IMR-90 (cell line): ENCODE measurements around the gene SLC35F1. TPM values are rescaled to one million over a fixed set of nuclear protein-coding genes. Genes with fewer than 3 reads are reported as not detected.

Experiments used
- ATAC-seq: fragments of 200-7000 bp; cut with Tn5 transposase; 2 replicates; pipeline ENCODE4 v1.9.1; 2020; ENCODE audit warnings: low read depth, mild to moderate bottlenecking, moderate library complexity
- BruUV-seq: library from RNA; stranded (reverse); fragments of 400-500 nt; replicated peaks from 2 replicates; lab custom pipeline; 2021; lab: Mats Ljungman, UMichigan
- CTCF ChIA-PET: fragments of 300-600 bp; formaldehyde crosslinking; extraction: SDS; loops from one replicate; lab custom pipeline; 2021; ENCODE audit warnings: antibody characterized with exemption; lab: Yijun Ruan, JAX
- POLR2A ChIA-PET: fragments of 300-600 bp; sonication (Branson Sonifier 250); formaldehyde crosslinking; loops from one replicate; lab custom pipeline; 2022; ENCODE audit warnings: antibody characterized with exemption; ENCODE audit not compliant: unreplicated experiment; lab: Charles Lee
- DNase-seq: peaks from one replicate; pipeline ENCODE4 v3.0.0; 2013
- H2AFZ ChIP-seq: replicated peaks from 2 replicates; pipeline ENCODE3; 2013; ENCODE audit warnings: low read length, mild to moderate bottlenecking; ENCODE audit not compliant: poor library complexity
- H2AK5ac ChIP-seq: 2 replicates; pipeline ENCODE4 v1.6.1; 2013; ENCODE audit warnings: low read depth, low read length, inconsistent platforms
- H2AK9ac ChIP-seq: replicated peaks from 2 replicates; pipeline ENCODE3; 2013; ENCODE audit warnings: mild to moderate bottlenecking, low read depth, low read length, moderate library complexity; ENCODE audit not compliant: poor library complexity
- H2BK120ac ChIP-seq: 2 replicates; pipeline ENCODE4 v1.6.1; 2013; ENCODE audit warnings: low read depth, low read length, inconsistent platforms
- H2BK15ac ChIP-seq: 3 replicates; pipeline ENCODE4 v1.6.1; 2013; ENCODE audit warnings: low read depth, low read length, inconsistent platforms
- H2BK20ac ChIP-seq: 2 replicates; pipeline ENCODE4 v1.6.1; 2013; ENCODE audit warnings: low read depth, mild to moderate bottlenecking, inconsistent platforms, low read length, moderate library complexity
- H2BK5ac ChIP-seq: 2 replicates; pipeline ENCODE4 v1.6.1; 2013; ENCODE audit warnings: mild to moderate bottlenecking, low read depth, low read length, inconsistent platforms; ENCODE audit not compliant: poor library complexity, severe bottlenecking
- H3K14ac ChIP-seq: replicated peaks from 2 replicates; pipeline ENCODE4 v1.6.1; 2013; ENCODE audit warnings: low read depth, low read length, inconsistent platforms
- H3K18ac ChIP-seq: 2 replicates; pipeline ENCODE4 v1.6.1; 2013; ENCODE audit warnings: low read depth, low read length, control low read depth
- H3K23ac ChIP-seq: 2 replicates; pipeline ENCODE4 v1.6.1; 2013; ENCODE audit warnings: low read depth, low read length, inconsistent platforms
- H3K27ac ChIP-seq: 2 replicates; pipeline ENCODE4 v1.5.1; 2013; ENCODE audit warnings: mild to moderate bottlenecking, control low read depth, low read length; ENCODE audit not compliant: insufficient read depth
- H3K27me3 ChIP-seq: 2 replicates; pipeline ENCODE4 v1.6.1; 2013; ENCODE audit warnings: low read length; ENCODE audit not compliant: control insufficient read depth, insufficient read depth
- H3K36me3 ChIP-seq: 2 replicates; pipeline ENCODE4 v1.6.1; 2013; ENCODE audit warnings: low read length, mixed read lengths; ENCODE audit not compliant: control insufficient read depth, insufficient read depth
- H3K4ac ChIP-seq: 2 replicates; pipeline ENCODE4 v1.6.1; 2013; ENCODE audit warnings: low read depth, low read length, inconsistent platforms
- H3K4me1 ChIP-seq: 2 replicates; pipeline ENCODE4 v1.6.1; 2013; ENCODE audit warnings: low read length, mixed read lengths; ENCODE audit not compliant: control insufficient read depth, insufficient read depth
- H3K4me2 ChIP-seq: 2 replicates; pipeline ENCODE4 v1.6.1; 2013; ENCODE audit warnings: low read depth, mild to moderate bottlenecking, control low read depth, low read length, moderate library complexity
- H3K4me3 ChIP-seq: 2 replicates; pipeline ENCODE4 v1.5.1; 2013; ENCODE audit warnings: low read depth, mild to moderate bottlenecking, control low read depth, low read length, moderate library complexity; ENCODE audit not compliant: insufficient read depth
- H3K56ac ChIP-seq: 2 replicates; pipeline ENCODE4 v1.6.1; 2013; ENCODE audit warnings: low read length, inconsistent platforms; ENCODE audit not compliant: insufficient read depth; ENCODE audit errors: extremely low read depth
- H3K79me1 ChIP-seq, 2 experiments: 2 replicates each; pipeline ENCODE4 v1.6.1; 2013; ENCODE audit warnings: low read length in 2 of 2, inconsistent platforms in 1 of 2, low read depth in 1 of 2
- H3K9ac ChIP-seq: 2 replicates; pipeline ENCODE4 v1.6.1; 2013; ENCODE audit warnings: low read depth, low read length, control low read depth
- H3K9me1 ChIP-seq: 2 replicates; pipeline ENCODE4 v1.6.1; 2013; ENCODE audit warnings: low read length, inconsistent platforms; ENCODE audit not compliant: insufficient read depth
- H3K9me3 ChIP-seq: 2 replicates; pipeline ENCODE4 v1.6.1; 2013; ENCODE audit warnings: low read length; ENCODE audit not compliant: control insufficient read depth, insufficient read depth
- H4K20me1 ChIP-seq: 2 replicates; pipeline ENCODE4 v1.6.1; 2013; ENCODE audit warnings: low read length, inconsistent platforms; ENCODE audit not compliant: insufficient read depth
- H4K5ac ChIP-seq: 2 replicates; pipeline ENCODE4 v1.6.1; 2013; ENCODE audit warnings: mild to moderate bottlenecking, low read depth, low read length, control low read depth
- H4K8ac ChIP-seq, 2 experiments: 2 replicates each; pipeline ENCODE4 v1.6.1; 2013; ENCODE audit warnings: low read depth in 2 of 2, low read length in 2 of 2, control low read depth in 1 of 2, inconsistent platforms in 1 of 2
- H4K91ac ChIP-seq: 2 replicates; pipeline ENCODE4 v1.6.1; 2013; ENCODE audit warnings: low read depth, low read length, inconsistent platforms; ENCODE audit not compliant: insufficient read depth
- BHLHE40 ChIP-seq: fragments of 150-350 bp; IDR thresholded peaks from 2 replicates; pipeline ENCODE4 v1.6.1; 2016; ENCODE audit warnings: mild to moderate bottlenecking, low read depth, low read length
- CEBPB ChIP-seq: IDR thresholded peaks from 2 replicates; pipeline ENCODE4 v1.6.1; 2012; ENCODE audit warnings: low read depth, low read length, improper control_type of control experiment
- CHD1 ChIP-seq: IDR thresholded peaks from 2 replicates; pipeline ENCODE4 v1.6.1; 2012; ENCODE audit warnings: low read depth, low read length, improper control_type of control experiment
- ELK1 ChIP-seq: fragments of 150-350 bp; IDR thresholded peaks from 2 replicates; pipeline ENCODE4 v1.6.1; 2016; ENCODE audit warnings: low read depth, mild to moderate bottlenecking, low read length, moderate library complexity, borderline replicate concordance
- FOS ChIP-seq: fragments of 150-350 bp; IDR thresholded peaks from 2 replicates; pipeline ENCODE4 v1.6.1; 2016; ENCODE audit warnings: low read depth, low read length
- MAFK ChIP-seq: IDR thresholded peaks from 2 replicates; pipeline ENCODE4 v1.6.1; 2012; ENCODE audit warnings: low read depth, low read length, improper control_type of control experiment
- MAZ ChIP-seq: IDR thresholded peaks from 2 replicates; pipeline ENCODE4 v1.6.1; 2012; ENCODE audit warnings: low read depth, mild to moderate bottlenecking, low read length, improper control_type of control experiment, moderate library complexity, borderline replicate concordance
- MXI1 ChIP-seq: IDR thresholded peaks from 2 replicates; pipeline ENCODE4 v1.6.1; 2012; ENCODE audit warnings: low read depth, mild to moderate bottlenecking, low read length, moderate library complexity, borderline replicate concordance
- NFE2L2 ChIP-seq: fragments of 150-350 bp; IDR thresholded peaks from 2 replicates; pipeline ENCODE4 v1.6.1; 2016; ENCODE audit warnings: low read depth, mild to moderate bottlenecking, low read length
- POLR2A ChIP-seq: IDR thresholded peaks from 2 replicates; pipeline ENCODE4 v1.6.1; 2012; ENCODE audit warnings: mild to moderate bottlenecking, low read depth, low read length
- RAD21 ChIP-seq: IDR thresholded peaks from 2 replicates; pipeline ENCODE4 v1.6.1; 2012; ENCODE audit warnings: low read length, improper control_type of control experiment
- RCOR1 ChIP-seq: IDR thresholded peaks from 2 replicates; pipeline ENCODE4 v1.6.1; 2012; ENCODE audit warnings: mild to moderate bottlenecking, low read length, improper control_type of control experiment; ENCODE audit not compliant: insufficient replicate concordance
- RFX5 ChIP-seq: IDR thresholded peaks from 2 replicates; pipeline ENCODE4 v1.8.0; 2012; ENCODE audit warnings: low read depth, mild to moderate bottlenecking, low read length, moderate library complexity
- USF2 ChIP-seq: fragments of 150-350 bp; IDR thresholded peaks from 2 replicates; pipeline ENCODE4 v1.6.1; 2017; ENCODE audit warnings: mild to moderate bottlenecking, antibody characterized with exemption, low read length, low read depth
- WGBS, 2 experiments: methylation state at CpG; one replicate each; pipeline versions ENCODE4 v1.1.5 to v1.1.7; 2013; ENCODE audit warnings: missing lambda C conversion rate in 2 of 2; ENCODE audit not compliant: insufficient read length in 1 of 2; ENCODE audit errors: extremely low coverage in 2 of 2; 5-methylcytosine and 5-hydroxymethylcytosine counted together
- dilution Hi-C: fragments of 300-500 bp; cut with HindIII; formaldehyde crosslinking; loops from one replicate; pipeline ENCODE4 v1.14.3; 2018; ENCODE audit warnings: low sequenced_read_pairs; ENCODE audit not compliant: unreplicated experiment
- in situ Hi-C: fragments of 300-500 bp; cut with MboI; formaldehyde crosslinking; loops from 3 replicates; pipeline ENCODE4 v1.14.3; 2019; ENCODE audit warnings: low sequenced_read_pairs, inconsistent platforms, mixed read lengths
- intact Hi-C: fragments of 100-400 bp; cut with micrococcal nuclease; formaldehyde crosslinking; loops from 2 replicates; pipeline ENCODE4 v1.10.0; 2022
- polyA plus RNA-seq, 3 experiments: library from polyadenylated mRNA; depleted of rRNA; stranded (reverse); fragments of >200 nt; gene quantifications; 2 replicates each; pipeline ENCODE4 v1.2.3, GENCODE V29; 2012; ENCODE audit warnings: low replicate concordance in 1 of 3
- total RNA-seq: library from RNA; depleted of rRNA; stranded (reverse); fragments of >200 nt; gene quantifications from 2 replicates; pipeline ENCODE4 v1.2.3, GENCODE V29; 2012
- TF ChIP-seq, protein P1 (sequence below): conservative IDR thresholded peaks from 2 replicates; pipeline ENCODE4 v1.5.1; 2012; ENCODE audit warnings: mild to moderate bottlenecking, low read depth, low read length, improper control_type of control experiment

Gene SLC35F1
- total and polyA plus RNA-seq, 2 of the 4 experiments (the other 2 are of a cell fraction): not detected

GRCh38 chr6:118356054-118356453 is 449.0 kb downstream of the SLC35F1 start:
- no peak for TF ChIP-seq POLR2A
- no peak for TF ChIP-seq ELK1
- no peak for TF ChIP-seq MAFK
- TF ChIP-seq MXI1: no peak
- TF ChIP-seq USF2: no peak
- no peak for TF ChIP-seq BHLHE40
- TF ChIP-seq MAZ: no peak
- no peak for TF ChIP-seq FOS
- TF ChIP-seq, protein P1, sequence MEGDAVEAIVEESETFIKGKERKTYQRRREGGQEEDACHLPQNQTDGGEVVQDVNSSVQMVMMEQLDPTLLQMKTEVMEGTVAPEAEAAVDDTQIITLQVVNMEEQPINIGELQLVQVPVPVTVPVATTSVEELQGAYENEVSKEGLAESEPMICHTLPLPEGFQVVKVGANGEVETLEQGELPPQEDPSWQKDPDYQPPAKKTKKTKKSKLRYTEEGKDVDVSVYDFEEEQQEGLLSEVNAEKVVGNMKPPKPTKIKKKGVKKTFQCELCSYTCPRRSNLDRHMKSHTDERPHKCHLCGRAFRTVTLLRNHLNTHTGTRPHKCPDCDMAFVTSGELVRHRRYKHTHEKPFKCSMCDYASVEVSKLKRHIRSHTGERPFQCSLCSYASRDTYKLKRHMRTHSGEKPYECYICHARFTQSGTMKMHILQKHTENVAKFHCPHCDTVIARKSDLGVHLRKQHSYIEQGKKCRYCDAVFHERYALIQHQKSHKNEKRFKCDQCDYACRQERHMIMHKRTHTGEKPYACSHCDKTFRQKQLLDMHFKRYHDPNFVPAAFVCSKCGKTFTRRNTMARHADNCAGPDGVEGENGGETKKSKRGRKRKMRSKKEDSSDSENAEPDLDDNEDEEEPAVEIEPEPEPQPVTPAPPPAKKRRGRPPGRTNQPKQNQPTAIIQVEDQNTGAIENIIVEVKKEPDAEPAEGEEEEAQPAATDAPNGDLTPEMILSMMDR: no peak
- TF ChIP-seq CHD1: no peak
- TF ChIP-seq CEBPB: no peak
- TF ChIP-seq RCOR1: no peak
- TF ChIP-seq RAD21: no peak
- TF ChIP-seq RFX5: no peak
- TF ChIP-seq NFE2L2: no peak
- ATAC-seq: peak; percentile 62
- no peak overlapping the region for H2AK5ac ChIP-seq
- H3K27ac ChIP-seq: no peak overlapping the region
- ChIA-PET CTCF (interaction anchor here (0.6 kb wide), 1 partner anchor 942 kb away, joined by 4 read pairs; no protein-coding TSS in a partner anchor), POLR2A (no interaction called here)
- H4K91ac ChIP-seq: no peak overlapping the region
- no peak overlapping the region for H2AK9ac ChIP-seq
- H3K9me3 ChIP-seq: no peaks in the 10 kb centered on the region
- BruUV-seq: no TSS peak
- H2BK120ac ChIP-seq: peak overlapping the region; percentile 41; the same call in 1 of the 2 replicates
- no peak overlapping the region for H2BK5ac ChIP-seq
- no peak overlapping the region for H4K8ac ChIP-seq
- dilution Hi-C loops (no loop called here), intact Hi-C loops (no loop called here), in situ Hi-C loops (no loop called here)
- no peak overlapping the region for H3K18ac ChIP-seq
- peak overlapping the region; percentile 43; the same call in 1 of the 2 replicates for H4K5ac ChIP-seq
- no peaks in the 10 kb centered on the region for H4K20me1 ChIP-seq
- no peaks in the 10 kb centered on the region for H3K27me3 ChIP-seq
- peak overlapping the region; percentile 33; the same call in 1 of the 2 replicates for H2BK20ac ChIP-seq
- H3K36me3 ChIP-seq: no peaks in the 10 kb centered on the region
- no peak overlapping the region for H3K56ac ChIP-seq
- no peak overlapping the region for H3K23ac ChIP-seq
- no peak overlapping the region for H3K4ac ChIP-seq
- H3K14ac ChIP-seq: no peak overlapping the region
- no peak overlapping the region for H3K4me2 ChIP-seq
- no peak overlapping the region for H3K4me3 ChIP-seq
- H3K9me1 ChIP-seq: peaks cover 4% of the 10 kb centered on the region; the same call in 1 of the 2 replicates
- no peaks in the 10 kb centered on the region for H3K79me1 ChIP-seq
- 88% methylated on average over 1 of the region's 1 CpG; no CpG with 5 or more reads in 1 of the 2 experiments for WGBS, 2 experiments
- H3K9ac ChIP-seq: no peak overlapping the region
- H2BK15ac ChIP-seq: no peak overlapping the region
- peaks cover 5% of the 10 kb centered on the region for H3K4me1 ChIP-seq
- no peak overlapping the region for H2AFZ ChIP-seq
- peak; percentile 41 for DNase-seq
